SK-N-MC (cell line): ENCODE measurements around the gene ANKRD23.

Source experiments
- EZH2 ChIP-seq: fragments of 200-600 bp; sonication (generic); IDR thresholded peaks from one replicate; pipeline ENCODE4 v1.6.1; 2017; ENCODE audit warnings: antibody characterized with exemption
- POLR2AphosphoS5 ChIP-seq: IDR thresholded peaks from 2 replicates; pipeline ENCODE4 v1.6.1; 2012; ENCODE audit warnings: mild to moderate bottlenecking, low read depth, low read length, borderline replicate concordance

GRCh38 chr2:96867756-96868554 is 24.1 kb upstream of the ANKRD23 start:
- TF ChIP-seq POLR2AphosphoS5 (no peak), EZH2 (no peak)
